ENCODE results near the gene MAD1L1.

The MAD1L1 gene

DNA sequence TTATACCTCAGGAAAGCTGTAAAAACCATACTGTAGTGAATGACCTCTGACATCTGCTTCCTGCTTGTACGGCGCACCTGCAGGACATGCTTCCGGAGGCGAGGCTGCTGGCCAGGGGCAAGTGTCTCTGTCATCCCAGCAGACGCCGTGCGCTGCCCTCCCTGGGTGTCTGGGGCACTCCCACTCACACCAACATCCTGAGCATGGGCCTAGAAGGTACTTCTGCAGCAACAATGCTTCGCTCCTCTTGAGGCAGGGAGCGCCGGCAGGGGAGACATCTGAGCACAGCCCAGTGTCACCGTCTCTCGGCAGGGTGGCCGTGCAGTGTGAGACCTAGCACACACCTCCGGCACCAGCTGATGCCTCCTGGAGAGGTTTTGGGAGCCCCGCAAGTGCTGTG is 269.2 kb downstream of the MAD1L1 start:
- no peak for FAIRE-seq

DNA sequence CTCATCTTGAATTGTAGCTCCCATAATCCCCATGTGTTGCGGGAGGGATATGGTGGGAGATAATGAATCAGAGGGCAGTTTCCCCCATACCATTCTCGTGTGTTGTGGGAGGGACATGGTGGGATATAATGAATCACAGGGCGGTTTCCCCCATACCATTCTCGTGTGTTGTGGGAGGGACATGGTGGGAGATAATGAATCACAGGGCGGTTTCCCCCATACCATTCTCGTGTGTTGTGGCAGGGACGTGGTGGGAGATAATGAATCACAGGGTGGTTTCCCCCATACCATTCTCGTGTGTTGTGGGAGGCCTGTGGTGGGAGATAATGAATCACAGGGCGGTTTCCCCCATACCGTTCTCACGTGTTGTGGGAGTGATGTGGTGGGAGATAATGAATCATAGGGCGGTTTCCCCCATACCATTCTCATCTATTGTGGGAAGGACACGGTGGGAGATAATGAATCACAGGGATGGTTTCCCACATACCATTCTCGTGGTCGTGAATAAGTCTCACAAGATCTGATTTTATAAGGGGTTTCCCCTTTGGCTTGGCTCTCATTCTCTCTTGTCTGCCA is 271.0 kb downstream of the MAD1L1 start:
- FAIRE-seq = no peak

DNA sequence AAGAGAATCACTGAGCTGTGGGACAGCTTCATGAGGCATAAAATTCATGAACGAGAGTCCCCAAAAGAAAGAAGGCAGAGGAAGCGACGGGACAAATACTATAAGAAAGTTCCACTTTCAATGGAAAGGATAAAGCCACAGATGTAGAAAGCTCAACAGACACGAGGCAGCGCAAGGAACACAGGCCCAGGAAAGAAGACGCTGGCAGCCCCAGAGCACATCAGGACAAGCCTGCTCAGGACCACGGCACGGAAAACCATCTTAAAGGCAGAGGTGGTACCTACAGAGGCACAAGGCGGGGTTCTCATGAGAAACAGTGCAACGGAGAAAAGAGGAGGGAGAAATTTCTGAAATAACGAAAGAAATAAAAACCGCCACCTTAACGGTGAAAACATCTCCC is 273.4 kb downstream of the MAD1L1 start:
- no peak for FAIRE-seq

DNA sequence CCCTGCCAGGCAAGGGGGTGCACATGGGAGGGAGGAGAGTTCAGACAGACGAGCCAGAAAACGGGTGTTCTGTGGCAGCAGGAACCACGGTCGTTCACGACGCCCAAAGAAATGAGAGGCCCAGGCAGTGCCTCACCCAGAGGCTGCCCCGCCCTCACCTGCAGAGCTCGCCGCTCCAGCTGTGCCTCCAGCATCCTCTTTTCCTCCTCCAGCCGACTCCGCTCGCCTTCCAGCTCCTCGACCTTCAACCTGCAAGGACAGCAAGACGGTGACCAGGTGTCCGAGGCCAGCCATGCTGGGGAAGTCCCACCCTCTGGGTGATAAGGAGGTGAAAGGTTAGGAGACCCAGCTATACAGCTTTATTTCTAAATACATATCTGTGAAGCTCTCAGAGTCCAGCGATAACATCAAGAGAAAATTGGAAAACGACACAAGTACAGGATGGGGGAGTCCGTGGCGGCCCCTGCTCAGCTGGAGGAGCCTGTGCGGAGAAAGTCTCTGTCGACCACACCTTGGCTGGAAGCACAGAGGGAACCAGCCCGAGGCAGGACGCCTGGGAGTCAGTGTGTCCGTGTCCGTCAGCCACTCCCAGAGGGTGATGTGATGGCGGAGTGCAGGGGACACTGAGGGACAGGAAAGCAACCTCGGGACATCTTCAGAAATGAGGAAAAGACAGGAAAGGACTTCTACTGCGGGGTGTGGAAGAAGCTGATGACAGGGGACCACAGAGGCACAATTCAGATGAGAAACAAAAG is 275.1 kb downstream of the MAD1L1 start:
- no peak for FAIRE-seq

DNA sequence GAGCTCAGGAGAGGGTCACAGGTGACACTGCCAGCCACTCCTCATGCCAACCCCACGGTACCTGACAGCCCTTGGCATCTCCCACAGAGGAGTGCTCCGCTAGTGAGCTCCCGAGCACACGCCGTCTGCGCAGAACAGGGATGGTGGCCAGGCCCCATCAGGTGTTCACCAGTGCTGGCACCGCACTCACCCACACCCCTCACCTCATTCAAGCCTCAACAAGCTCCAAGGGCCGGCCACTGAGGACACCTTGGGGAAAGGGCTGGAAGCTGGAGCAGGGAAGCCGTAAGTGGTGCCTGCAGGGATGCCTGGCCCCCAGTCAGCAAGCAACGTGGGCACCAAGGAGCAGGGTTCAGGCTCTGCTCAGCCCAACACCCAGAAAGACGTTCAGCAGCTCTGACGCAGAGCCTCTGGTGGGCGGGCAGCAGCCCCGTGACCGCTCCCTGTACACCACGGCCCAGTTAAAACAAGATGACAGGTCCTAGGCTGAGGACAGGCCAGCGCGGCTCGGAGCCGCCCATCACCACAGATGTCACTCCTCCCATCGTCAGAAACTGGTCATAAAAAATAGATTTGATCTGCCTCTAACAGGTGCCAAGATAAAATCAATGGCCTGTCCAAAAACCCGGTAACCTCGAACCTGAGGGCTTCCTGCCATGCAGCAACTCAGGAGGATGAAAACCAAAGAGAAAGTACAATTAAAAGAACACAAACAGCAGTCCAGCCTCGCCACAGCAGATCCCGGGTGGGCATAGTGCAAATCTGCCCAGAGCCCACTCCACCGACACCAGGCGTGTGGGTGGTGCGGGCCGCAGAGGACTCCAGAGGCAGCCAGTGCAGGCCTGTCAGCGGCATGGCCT is 275.9 kb downstream of the MAD1L1 start:
- no peak for FAIRE-seq

DNA sequence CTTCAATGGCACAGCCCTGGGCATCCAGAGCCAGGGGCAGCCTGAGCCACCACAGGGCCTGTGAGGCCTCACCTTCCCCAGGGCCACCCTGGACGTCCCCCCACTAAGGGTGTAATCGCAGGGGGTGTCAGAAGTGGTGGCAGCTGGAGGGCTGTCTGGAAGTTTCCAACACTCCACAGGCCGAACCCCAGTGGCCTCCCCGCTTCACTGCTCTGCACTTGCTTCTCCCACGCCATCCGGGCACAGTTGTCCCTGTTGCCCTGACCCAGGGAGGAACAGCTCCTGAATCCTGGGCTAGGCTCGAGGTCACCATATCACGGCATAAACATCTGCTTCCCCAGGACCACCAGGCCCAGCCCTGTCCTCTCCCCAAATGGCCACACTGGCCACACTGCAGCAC is 276.6 kb downstream of the MAD1L1 start:
- FAIRE-seq = no peak

DNA sequence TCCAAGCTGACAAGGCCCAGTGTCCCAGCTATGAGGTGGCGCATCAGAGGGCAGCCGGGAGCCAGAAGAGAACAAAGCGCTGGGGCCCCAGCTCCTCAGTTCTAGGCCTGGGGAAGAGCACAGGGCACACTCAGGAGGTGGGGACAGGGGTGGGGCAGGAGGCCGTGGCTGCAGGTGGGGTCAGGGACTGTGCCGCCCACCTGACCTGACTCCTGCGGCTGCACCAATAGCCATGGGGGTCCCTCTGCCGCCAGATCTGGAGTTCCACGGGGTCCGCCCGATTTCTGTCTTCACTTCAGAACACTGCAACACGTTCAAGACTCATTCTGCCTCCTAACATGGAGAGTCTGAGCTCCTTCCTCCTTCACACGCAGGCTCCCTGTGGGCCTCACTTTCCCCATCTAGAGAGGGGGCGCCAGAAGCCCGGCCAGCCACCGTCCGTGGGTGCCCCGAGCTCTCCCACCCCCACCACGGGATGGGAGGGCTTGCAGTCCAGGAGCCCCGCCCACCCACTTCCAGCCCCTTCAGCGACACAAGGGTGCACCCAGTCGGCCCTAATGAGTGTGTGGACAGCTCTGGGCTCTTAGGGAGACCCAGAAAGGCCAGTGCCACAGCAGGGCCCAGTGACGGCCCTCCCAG is 278.3 kb downstream of the MAD1L1 start:
- FAIRE-seq = no peak

DNA sequence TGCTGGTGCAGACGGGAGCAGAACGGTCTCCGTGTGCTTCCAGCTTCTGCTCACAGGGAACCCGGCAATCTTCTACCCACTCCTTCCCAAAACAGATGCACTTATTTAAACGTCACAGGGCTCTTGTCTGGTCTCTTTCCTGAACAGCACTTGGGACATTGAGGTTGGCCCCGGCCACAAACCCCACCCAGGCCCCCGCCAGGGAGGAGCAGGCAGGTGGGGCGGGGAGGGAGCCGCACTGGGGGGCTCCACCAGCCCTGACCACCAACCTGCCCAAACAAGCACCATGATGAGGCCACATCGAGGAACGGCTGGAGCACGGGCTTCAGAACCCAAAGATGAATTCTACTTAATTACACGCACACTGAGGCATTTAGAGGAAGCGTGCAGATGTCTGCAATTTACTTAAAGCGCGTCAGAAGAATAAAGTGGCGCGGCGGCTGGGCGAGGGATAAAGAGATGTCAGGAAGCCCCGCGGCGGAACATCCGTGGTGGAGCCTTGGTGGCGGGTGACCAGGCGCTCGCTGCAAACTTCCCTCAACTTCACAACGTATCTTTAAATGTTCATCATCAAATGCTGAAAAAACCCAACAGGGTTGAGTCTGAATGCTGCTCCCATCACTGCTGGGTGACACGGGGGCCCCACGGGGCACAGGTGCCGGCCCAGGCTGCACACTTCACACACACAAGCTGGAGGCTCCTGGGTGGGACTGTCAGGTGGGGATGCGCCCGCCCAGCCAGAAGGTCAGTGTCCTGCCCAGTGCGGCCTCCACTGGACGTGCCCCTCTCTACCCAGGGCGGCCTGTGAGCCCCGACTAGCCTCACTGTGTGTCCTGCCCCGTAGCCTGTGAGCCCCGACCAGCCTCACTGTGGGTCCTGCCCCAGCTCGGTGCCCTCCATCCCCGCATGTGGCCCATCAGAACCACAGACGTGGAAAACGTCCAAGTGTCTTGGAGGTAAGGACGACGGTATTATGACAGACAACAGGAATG is 279.2 kb downstream of the MAD1L1 start:
- FAIRE-seq = no peak

DNA sequence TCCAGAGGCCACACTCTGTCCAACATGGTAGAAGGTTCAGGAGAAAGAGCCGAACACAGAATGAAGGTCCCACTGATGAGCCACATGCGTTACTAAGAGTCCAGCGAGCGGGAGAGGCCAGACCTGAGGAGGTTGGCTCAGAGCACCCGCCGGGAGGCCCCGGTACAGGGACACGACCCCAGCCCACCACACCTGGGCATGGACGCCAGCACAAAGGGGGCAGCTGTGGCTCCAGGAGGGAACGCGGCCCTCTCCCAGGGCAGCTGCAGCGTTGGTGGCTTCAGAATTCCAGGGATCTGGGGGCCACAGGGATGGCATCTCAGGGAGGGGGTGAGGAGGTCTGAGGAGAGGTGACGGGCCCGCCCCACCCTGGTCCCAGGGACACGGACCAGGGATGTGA is 280.0 kb downstream of the MAD1L1 start:
- FAIRE-seq = no peak

DNA sequence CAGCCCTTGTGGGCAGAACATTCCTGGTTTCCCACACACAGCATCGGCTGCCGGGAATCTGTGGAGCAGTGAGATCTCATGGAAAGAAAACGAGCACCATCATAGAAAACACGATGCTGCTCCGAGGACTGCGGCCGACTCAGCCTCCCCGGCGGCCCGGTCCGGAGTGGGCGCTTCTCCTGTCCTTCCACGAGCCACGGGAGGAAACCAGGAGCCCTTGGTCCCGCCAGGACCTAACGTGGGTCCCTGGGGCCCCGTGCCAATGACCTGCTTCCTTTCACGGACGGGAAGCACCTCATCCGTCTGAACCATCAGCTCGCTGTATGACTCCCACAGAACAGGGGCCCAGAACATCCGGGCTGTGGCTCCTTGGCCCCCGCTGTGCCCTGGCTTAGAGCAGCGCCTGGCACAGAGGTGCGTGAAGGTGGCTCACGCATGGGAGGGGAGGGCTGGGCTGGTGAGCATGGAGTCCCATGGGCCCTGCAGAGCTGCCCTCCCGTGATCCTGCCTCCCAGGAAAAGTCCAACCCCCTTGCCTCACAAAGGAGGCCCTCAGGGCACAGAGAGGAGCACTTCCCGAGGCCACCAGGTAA is 280.5 kb downstream of the MAD1L1 start:
- FAIRE-seq = no peak

DNA sequence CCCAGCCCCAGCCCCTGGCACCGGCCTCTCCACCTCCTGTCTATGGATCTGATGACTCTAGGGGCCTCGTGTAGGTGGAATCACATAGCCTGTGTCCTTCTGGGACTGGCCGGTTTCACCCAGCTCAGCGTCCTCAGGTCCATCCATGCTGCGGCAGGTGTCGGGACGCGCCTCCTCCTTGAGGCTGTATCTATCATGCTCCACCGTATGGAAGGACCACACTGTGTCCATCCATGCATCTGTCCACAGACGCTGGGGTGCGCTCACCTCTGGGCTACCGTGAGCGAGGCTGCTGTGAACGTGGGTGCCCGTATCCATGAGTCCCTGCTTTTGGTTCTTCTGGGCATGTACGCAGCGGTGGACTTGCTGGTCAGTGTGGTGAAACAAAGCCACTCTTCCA is 281.1 kb downstream of the MAD1L1 start:
- FAIRE-seq = no peak

DNA sequence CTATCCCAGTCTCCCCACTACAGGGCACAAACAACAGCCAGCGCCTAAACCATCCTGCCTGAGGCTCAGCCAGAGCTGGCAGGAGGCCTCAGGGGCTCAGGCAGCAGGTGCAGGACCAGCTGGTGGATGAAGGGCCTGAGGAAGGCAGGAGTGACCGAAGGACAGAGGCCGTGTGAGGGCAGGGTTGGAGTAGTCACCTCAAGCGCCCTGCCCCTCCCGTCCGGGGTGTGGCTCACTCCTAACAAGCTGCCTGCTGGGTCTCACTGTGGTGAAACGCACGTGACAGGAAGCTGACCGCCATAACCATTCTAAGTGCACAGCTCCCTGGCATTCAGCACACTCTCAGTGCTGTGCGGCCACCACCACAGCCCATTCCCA is 281.6 kb downstream of the MAD1L1 start:
- FAIRE-seq = no peak

DNA sequence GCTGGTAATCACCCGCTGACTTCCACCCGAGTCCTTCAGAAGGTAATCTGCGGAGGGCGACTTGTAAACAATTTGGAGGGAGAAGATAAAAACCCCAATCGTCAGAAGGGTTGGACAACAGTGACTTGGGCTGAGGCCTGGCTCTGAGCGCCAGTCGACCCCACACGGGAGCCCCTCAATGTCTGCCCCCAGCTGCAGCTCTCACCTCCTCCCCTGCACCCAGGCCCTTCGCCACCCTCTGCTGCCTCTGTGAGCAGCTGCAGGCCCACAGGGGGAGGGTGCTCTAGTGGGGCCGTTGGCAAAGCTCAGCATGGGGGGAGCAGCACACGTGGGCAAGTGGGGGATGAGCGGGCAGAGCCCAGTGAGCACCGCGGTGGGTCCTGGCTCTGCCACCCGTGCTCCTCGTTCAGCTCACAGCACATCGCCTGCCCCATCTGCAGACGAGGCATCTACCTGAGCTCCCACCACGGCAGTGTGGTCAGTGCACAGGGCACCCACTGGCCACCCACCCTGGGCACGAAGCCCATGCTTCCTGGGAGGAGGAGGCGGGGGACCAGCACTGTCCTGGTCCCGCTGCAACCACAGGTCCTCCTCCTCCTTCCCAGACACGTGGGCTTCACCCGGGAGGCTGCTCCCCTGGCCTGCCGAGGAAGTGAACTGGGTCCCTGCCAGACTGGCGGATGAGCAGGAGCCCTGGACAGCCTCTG is 282.1 kb downstream of the MAD1L1 start:
- FAIRE-seq = no peak

DNA sequence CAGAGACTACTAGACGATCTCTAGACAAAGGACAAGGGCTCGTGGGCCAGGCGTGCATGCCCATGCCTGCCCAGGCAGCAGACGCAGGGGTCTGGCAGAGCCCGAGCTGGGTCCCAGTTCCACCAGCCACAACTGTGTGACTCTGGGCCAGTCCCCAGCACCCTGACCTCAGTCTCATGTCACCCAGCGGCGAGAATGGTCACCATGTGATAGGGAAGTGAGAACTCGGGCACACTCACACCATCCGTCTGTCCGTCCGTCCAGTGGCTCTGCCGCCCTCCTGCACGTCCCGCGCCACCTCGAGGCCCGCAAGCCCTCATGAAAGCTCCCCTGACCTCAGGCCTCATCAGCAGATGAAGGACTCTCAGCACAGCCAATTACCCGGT is 282.7 kb downstream of the MAD1L1 start:
- no peak for FAIRE-seq

DNA sequence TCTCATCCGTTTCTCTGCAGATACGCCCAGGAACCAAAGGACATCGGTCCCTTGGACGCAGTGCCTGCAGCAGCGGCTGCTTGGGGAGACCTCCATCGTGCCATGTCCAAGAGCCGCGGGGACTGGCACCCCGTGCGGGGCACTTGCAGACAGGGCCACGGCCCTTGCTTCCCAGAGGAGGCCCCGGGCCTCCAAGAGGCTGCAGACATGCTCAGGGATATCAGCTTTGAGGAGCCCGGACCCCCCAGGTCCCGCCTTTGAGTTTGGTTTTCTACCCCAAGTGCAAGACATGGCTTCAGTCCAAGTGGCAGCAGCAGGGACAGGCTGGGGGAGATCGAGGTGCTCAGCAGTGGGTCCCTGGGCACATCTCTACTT is 283.1 kb downstream of the MAD1L1 start:
- FAIRE-seq = no peak

DNA sequence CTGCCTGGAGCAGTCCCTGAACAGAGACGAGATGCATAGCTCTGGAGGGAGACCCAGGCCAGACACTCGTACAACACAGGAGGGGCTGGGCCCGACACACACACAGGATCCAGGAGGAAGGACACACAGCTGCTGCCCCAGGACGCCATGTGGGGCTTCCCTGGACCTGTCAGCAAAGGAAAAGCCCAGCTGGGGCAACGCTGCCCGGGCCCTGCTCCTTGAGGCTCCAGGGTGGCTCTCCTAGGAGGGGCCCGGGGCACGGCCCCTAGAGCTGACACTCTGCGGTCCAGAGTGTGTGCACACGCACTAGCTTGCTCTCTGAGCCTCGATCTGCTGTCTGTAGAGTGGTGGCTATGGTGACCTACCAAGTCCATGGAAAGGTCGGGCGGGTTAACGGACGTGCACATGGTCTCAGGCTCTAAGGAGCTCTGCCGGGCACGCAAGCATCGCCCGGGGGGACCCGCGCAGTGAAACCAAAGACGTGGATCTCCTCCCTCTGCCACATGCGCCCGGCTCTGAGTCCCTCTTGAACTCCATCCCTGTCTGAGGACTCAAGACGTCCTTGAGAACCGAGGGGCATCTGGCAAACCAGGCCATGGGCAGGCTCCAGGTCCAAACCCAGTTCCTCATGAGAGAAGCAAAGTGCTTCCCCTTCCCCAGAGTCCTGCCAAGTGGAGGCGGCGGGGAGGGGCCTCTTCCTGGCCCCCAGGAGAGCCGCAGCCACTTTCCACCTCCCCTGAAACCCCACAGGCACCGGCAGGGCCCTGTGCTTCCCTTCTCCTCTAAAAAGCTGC is 283.7 kb downstream of the MAD1L1 start:
- no peak for FAIRE-seq

DNA sequence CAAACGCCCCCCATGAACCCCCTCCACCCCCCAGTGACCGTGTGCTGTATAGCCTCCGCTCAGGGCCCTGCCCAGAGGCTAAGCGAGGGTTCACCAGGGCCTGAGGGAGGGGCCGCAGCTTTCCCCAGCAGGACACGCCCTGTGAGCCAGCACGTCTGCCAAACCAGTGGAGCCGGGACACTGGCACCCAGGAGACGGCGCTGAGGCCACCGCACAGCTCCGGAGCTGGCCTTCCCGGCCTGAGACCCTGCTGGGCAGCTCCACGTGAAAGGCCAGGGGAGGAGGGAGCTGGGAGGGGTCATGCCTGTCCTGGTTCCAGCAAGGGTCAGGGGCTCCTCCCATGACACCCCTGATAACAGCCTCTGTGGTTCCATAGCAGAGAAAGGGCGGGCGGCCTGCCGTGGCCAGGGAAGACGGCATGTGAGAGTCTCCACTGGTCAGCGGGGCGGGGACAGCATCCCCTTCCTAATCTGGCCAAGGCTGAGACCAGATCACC is 284.4 kb downstream of the MAD1L1 start:
- FAIRE-seq = no peak

DNA sequence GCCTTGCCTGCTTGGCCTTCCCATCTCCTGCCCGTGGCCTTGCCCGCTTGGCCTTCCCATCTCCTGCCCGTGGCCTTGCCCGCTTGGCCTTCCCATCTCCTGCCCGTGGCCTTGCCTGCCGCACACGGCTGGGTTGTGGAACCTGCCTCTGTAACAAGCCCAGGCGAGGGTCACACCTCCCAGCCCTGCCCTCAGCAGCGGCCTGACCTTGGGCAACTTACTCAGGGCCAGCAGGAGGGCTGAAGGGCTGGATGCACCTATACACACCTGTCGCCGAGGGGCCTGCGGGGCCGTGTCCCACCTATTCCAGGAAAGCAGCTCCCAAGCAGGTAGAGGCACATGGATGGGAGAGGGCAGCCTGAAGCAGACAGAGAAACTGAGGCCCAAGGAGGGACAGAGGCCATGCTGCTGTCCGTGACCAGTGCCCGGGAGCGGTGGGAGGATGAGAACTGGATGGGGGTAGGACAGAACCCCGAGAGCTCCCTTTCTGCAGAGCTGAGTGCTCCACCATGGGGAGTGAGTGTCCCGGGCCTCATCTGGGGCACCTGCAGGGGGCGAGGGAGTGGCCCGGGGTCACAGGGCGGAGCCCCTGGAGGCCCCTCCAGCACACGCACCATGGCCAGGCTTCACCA is 285.0 kb downstream of the MAD1L1 start:
- FAIRE-seq = no peak

DNA sequence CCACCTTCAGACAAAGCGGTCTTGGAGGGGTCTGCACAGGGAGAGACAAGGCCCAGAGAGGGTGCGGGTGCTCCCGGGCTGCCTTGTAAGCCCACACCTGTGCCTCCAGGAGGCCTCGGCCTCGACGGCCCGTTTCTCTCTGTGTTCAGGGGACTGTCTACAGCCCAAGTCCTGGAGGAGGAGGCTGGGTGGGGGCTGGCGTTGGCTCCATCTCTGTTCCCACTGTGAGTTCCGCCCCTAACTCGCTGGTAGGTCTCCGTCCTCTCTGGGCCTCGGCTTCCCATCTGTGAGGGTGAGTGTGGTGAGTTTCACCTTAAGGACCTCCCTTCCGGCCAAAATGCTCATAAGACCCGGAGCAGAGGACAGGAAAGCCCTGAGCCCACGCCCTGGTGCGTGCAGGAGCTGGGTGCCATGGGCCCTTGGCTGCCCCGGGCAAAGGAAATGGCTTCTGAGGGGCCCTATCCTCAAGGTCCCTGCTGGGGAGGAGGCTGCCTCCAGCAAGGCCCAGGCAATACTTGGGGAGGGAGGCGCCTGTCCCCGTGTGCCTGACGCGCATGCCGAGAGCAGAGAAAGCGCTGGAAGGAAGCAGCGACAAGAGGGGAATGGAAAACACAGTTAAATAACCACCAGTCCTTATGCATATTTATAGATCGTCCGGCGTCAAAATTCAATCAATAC is 285.8 kb downstream of the MAD1L1 start:
- FAIRE-seq = no peak

All from G401.6 (cell line).